ENCODE measurements around the gene PSMD3. TPM values are rescaled to one million over a fixed set of nuclear protein-coding genes. Genes with fewer than 3 reads are reported as not detected.

Gene PSMD3
- total RNA-seq, 1 donor from 2014 or later, result 132 TPM

DNA sequence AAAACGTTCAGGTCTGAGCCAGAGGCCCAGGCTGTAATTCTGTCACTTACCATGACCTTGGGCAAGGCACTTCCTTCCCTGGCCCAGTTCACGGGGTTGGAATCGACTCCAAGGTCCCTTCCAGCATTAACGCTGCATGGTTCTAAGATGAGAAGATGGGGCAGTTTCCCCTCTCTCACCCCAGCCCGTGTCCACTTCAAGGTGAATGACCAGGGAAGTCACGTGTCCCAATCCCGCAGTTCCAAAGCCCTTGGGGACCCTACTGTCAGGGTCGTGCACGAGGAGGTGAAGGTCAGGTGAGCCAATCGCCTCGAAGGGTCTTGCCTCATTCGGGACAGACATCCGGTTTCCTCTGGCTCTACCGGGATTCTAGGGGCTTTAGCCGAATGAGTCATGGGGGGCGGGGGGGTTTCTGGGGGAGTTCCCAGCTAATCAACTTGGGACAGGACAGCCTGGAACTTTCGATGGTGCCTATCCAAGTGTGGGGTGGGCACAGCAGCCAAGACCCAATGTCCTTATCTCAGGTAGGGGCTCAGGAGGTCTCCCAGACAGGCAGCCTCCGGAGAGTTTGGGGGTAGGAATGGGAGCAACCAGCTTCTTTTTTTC is 33.9 kb downstream of the PSMD3 start:
- no peak for DNase-seq (ENCODE audit: low spot score)
- no peak overlapping the region for H3K4me3 Mint-ChIP-seq (ENCODE audit: unreplicated experiment)
- no peak overlapping the region for H3K27ac Mint-ChIP-seq (ENCODE audit: unreplicated experiment)
- peaks cover 13% of the 10 kb centered on the region for H3K36me3 Mint-ChIP-seq (ENCODE audit: low read depth, unreplicated experiment)
- H3K27me3 Mint-ChIP-seq (ENCODE audit: unreplicated experiment), result peaks cover 10% of the 10 kb centered on the region
- peaks cover 6% of the 10 kb centered on the region for H3K4me1 Mint-ChIP-seq (ENCODE audit: unreplicated experiment)
- no peaks in the 10 kb centered on the region for H3K9me3 Mint-ChIP-seq (ENCODE audit: unreplicated experiment)
- TF ChIP-seq, protein P1, sequence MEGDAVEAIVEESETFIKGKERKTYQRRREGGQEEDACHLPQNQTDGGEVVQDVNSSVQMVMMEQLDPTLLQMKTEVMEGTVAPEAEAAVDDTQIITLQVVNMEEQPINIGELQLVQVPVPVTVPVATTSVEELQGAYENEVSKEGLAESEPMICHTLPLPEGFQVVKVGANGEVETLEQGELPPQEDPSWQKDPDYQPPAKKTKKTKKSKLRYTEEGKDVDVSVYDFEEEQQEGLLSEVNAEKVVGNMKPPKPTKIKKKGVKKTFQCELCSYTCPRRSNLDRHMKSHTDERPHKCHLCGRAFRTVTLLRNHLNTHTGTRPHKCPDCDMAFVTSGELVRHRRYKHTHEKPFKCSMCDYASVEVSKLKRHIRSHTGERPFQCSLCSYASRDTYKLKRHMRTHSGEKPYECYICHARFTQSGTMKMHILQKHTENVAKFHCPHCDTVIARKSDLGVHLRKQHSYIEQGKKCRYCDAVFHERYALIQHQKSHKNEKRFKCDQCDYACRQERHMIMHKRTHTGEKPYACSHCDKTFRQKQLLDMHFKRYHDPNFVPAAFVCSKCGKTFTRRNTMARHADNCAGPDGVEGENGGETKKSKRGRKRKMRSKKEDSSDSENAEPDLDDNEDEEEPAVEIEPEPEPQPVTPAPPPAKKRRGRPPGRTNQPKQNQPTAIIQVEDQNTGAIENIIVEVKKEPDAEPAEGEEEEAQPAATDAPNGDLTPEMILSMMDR (IDR thresholded peaks at IDR 0.05; ENCODE audit: unreplicated experiment), result no peak

DNA sequence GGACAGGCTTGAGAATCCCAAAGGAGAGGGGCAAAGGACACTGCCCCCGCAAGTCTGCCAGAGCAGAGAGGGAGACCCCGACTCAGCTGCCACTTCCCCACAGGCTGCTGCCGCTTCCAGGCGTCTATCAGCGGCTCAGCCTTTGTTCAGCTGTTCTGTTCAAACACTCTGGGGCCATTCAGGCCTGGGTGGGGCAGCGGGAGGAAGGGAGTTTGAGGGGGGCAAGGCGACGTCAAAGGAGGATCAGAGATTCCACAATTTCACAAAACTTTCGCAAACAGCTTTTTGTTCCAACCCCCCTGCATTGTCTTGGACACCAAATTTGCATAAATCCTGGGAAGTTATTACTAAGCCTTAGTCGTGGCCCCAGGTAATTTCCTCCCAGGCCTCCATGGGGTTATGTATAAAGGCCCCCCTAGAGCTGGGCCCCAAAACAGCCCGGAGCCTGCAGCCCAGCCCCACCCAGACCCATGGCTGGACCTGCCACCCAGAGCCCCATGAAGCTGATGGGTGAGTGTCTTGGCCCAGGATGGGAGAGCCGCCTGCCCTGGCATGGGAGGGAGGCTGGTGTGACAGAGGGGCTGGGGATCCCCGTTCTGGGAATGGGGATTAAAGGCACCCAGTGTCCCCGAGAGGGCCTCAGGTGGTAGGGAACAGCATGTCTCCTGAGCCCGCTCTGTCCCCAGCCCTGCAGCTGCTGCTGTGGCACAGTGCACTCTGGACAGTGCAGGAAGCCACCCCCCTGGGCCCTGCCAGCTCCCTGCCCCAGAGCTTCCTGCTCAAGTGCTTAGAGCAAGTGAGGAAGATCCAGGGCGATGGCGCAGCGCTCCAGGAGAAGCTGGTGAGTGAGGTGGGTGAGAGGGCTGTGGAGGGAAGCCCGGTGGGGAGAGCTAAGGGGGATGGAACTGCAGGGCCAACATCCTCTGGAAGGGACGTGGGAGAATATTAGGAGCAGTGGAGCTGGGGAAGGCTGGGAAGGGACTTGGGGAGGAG is 34.7 kb downstream of the PSMD3 start, which contains the start of gene CSF3:
TSS of gene CSF3 (plus strand) at position 436 of the 993 bp plus-strand sequence. CDS start at position 471, 35 bp downstream.
- no peaks in the 10 kb centered on the region for H3K9me3 Mint-ChIP-seq (ENCODE audit: unreplicated experiment)
- no peak within 1 kb of the TSS for H3K4me3 Mint-ChIP-seq (ENCODE audit: unreplicated experiment)
- peaks cover 10% of the 10 kb centered on the region for H3K27me3 Mint-ChIP-seq (ENCODE audit: unreplicated experiment)
- H3K4me1 Mint-ChIP-seq (ENCODE audit: unreplicated experiment), result peaks cover 4% of the 10 kb centered on the region
- DNase-seq (ENCODE audit: low spot score), result no peak
- H3K27ac Mint-ChIP-seq (ENCODE audit: unreplicated experiment), result no peak within 1 kb of the TSS
- TF ChIP-seq, protein P1 (IDR thresholded peaks at IDR 0.05; ENCODE audit: unreplicated experiment), result no peak
- H3K36me3 Mint-ChIP-seq (ENCODE audit: low read depth, unreplicated experiment), result peaks cover 13% of the 10 kb centered on the region

DNA sequence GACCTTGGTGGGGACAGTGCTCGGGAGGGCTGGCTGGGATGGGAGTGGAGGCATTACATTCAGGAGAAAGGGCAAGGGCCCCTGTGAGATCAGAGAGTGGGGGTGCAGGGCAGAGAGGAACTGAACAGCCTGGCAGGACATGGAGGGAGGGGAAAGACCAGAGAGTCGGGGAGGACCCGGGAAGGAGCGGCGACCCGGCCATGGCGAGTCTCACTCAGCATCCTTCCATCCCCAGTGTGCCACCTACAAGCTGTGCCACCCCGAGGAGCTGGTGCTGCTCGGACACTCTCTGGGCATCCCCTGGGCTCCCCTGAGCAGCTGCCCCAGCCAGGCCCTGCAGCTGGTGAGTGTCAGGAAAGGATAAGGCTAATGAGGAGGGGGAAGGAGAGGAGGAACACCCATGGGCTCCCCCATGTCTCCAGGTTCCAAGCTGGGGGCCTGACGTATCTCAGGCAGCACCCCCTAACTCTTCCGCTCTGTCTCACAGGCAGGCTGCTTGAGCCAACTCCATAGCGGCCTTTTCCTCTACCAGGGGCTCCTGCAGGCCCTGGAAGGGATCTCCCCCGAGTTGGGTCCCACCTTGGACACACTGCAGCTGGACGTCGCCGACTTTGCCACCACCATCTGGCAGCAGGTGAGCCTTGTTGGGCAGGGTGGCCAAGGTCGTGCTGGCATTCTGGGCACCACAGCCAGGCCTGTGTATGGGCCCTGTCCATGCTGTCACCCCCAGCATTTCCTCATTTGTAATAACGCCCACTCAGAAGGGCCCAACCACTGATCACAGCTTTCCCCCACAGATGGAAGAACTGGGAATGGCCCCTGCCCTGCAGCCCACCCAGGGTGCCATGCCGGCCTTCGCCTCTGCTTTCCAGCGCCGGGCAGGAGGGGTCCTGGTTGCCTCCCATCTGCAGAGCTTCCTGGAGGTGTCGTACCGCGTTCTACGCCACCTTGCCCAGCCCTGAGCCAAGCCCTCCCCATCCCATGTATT is 35.7 kb downstream of the PSMD3 start:
- Mint-ChIP-seq H3K4me3 (ENCODE audit: unreplicated experiment) (no peak overlapping the region), H3K4me1 (ENCODE audit: unreplicated experiment) (peaks cover 4% of the 10 kb centered on the region), H3K27ac (ENCODE audit: unreplicated experiment) (no peak overlapping the region), H3K36me3 (ENCODE audit: low read depth, unreplicated experiment) (peaks cover 18% of the 10 kb centered on the region), H3K27me3 (ENCODE audit: unreplicated experiment) (peaks cover 10% of the 10 kb centered on the region), H3K9me3 (ENCODE audit: unreplicated experiment) (no peaks in the 10 kb centered on the region)
- DNase-seq (ENCODE audit: low spot score), result no peak
- TF ChIP-seq, protein P1 (IDR thresholded peaks at IDR 0.05; ENCODE audit: unreplicated experiment), result no peak

DNA sequence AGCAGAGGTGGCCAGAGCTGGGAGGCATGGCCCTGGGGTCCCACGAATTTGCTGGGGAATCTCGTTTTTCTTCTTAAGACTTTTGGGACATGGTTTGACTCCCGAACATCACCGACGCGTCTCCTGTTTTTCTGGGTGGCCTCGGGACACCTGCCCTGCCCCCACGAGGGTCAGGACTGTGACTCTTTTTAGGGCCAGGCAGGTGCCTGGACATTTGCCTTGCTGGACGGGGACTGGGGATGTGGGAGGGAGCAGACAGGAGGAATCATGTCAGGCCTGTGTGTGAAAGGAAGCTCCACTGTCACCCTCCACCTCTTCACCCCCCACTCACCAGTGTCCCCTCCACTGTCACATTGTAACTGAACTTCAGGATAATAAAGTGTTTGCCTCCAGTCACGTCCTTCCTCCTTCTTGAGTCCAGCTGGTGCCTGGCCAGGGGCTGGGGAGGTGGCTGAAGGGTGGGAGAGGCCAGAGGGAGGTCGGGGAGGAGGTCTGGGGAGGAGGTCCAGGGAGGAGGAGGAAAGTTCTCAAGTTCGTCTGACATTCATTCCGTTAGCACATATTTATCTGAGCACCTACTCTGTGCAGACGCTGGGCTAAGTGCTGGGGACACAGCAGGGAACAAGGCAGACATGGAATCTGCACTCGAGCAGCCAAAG is 36.9 kb downstream of the PSMD3 start:
- Mint-ChIP-seq H3K27ac (ENCODE audit: unreplicated experiment) (no peak overlapping the region), H3K4me3 (ENCODE audit: unreplicated experiment) (no peak overlapping the region)

More for the DNA sequence above, 36.9 kb downstream of the PSMD3 start:
- H3K36me3 Mint-ChIP-seq (ENCODE audit: low read depth, unreplicated experiment), result peaks cover 20% of the 10 kb centered on the region
- TF ChIP-seq, protein P1 (IDR thresholded peaks at IDR 0.05; ENCODE audit: unreplicated experiment), result no peak
- DNase-seq (ENCODE audit: low spot score), result no peak
- no peaks in the 10 kb centered on the region for H3K9me3 Mint-ChIP-seq (ENCODE audit: unreplicated experiment)
- H3K4me1 Mint-ChIP-seq (ENCODE audit: unreplicated experiment), result peaks cover 4% of the 10 kb centered on the region
- H3K27me3 Mint-ChIP-seq (ENCODE audit: unreplicated experiment), result peaks cover 5% of the 10 kb centered on the region

Measured in endothelial cell (in vitro differentiated cells).